ENCODE data around the gene OBI1. TPM values are rescaled to one million over a fixed set of nuclear protein-coding genes. Genes with fewer than 3 reads are reported as not detected.

OBI1 gene
- total and polyA plus RNA-seq, 9 of the 15 experiments (the other 6 are each of a cell fraction or from before 2014, with no cell fraction given) = 8.7 to 18.4 (median 14.2) TPM

DNA sequence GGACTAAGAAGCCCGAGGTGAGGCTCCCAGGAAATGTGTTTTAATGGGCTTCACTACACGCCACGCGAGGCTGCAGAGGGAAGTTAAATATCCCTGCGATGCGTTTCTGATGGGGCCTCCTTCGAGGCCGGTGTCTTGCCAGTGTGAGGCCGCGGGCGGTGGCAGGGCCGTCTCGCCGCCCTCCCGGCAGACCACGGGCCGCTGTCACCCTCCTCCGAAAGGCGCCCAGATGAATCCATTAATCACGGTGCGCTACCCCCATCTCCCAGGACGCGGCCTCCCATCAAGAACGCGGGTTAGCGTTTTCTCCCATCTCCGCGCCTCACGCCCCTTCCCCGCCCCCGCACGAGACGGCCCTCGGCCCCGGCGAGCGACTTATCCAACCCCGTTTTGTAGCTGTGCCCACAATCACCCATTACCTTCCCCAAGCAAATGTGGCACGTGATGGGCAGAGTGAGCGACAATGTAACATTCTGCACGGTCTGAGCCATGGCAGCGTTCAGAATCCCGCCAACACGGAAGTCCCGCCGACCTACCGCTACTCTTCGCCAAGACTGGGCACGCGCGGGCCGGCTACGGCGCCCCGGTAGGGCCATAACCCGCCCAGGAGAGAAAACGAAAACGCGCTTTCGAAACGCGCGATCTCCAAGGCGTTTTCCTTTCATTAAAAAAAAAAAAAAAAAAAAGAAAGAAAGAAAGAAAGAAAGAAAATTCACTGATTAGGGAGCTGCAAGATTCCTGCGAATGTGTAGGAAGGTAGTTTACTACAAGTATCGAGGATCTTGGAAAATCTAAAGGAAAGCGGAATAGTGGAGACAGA is at the start of gene OBI1 (continued):
- TF ChIP-seq POLR2G (IDR thresholded peaks at IDR 0.05; ENCODE audit: low read depth, low read length) (peak; percentile 82), MECOM (CRISPR knock-in tag; IDR thresholded peaks at IDR 0.05) (no peak), DIDO1 (tag; IDR thresholded peaks at IDR 0.05; ENCODE audit: low read depth) (0 out of 2 replicates have a peak, but pooled peaks have one; percentile 34), BRD4 (IDR thresholded peaks at IDR 0.05) (0 out of 2 replicates have a peak, but pooled peaks have one; percentile 44)
- TF ChIP-seq, protein P1, sequence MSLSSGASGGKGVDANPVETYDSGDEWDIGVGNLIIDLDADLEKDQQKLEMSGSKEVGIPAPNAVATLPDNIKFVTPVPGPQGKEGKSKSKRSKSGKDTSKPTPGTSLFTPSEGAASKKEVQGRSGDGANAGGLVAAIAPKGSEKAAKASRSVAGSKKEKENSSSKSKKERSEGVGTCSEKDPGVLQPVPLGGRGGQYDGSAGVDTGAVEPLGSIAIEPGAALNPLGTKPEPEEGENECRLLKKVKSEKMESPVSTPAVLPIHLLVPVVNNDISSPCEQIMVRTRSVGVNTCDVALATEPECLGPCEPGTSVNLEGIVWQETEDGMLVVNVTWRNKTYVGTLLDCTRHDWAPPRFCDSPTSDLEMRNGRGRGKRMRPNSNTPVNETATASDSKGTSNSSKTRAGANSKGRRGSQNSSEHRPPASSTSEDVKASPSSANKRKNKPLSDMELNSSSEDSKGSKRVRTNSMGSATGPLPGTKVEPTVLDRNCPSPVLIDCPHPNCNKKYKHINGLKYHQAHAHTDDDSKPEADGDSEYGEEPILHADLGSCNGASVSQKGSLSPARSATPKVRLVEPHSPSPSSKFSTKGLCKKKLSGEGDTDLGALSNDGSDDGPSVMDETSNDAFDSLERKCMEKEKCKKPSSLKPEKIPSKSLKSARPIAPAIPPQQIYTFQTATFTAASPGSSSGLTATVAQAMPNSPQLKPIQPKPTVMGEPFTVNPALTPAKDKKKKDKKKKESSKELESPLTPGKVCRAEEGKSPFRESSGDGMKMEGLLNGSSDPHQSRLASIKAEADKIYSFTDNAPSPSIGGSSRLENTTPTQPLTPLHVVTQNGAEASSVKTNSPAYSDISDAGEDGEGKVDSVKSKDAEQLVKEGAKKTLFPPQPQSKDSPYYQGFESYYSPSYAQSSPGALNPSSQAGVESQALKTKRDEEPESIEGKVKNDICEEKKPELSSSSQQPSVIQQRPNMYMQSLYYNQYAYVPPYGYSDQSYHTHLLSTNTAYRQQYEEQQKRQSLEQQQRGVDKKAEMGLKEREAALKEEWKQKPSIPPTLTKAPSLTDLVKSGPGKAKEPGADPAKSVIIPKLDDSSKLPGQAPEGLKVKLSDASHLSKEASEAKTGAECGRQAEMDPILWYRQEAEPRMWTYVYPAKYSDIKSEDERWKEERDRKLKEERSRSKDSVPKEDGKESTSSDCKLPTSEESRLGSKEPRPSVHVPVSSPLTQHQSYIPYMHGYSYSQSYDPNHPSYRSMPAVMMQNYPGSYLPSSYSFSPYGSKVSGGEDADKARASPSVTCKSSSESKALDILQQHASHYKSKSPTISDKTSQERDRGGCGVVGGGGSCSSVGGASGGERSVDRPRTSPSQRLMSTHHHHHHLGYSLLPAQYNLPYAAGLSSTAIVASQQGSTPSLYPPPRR (CRISPR knock-in tag; IDR thresholded peaks at IDR 0.05; ENCODE audit: borderline replicate concordance) = no peak
- TF ChIP-seq, protein P2, sequence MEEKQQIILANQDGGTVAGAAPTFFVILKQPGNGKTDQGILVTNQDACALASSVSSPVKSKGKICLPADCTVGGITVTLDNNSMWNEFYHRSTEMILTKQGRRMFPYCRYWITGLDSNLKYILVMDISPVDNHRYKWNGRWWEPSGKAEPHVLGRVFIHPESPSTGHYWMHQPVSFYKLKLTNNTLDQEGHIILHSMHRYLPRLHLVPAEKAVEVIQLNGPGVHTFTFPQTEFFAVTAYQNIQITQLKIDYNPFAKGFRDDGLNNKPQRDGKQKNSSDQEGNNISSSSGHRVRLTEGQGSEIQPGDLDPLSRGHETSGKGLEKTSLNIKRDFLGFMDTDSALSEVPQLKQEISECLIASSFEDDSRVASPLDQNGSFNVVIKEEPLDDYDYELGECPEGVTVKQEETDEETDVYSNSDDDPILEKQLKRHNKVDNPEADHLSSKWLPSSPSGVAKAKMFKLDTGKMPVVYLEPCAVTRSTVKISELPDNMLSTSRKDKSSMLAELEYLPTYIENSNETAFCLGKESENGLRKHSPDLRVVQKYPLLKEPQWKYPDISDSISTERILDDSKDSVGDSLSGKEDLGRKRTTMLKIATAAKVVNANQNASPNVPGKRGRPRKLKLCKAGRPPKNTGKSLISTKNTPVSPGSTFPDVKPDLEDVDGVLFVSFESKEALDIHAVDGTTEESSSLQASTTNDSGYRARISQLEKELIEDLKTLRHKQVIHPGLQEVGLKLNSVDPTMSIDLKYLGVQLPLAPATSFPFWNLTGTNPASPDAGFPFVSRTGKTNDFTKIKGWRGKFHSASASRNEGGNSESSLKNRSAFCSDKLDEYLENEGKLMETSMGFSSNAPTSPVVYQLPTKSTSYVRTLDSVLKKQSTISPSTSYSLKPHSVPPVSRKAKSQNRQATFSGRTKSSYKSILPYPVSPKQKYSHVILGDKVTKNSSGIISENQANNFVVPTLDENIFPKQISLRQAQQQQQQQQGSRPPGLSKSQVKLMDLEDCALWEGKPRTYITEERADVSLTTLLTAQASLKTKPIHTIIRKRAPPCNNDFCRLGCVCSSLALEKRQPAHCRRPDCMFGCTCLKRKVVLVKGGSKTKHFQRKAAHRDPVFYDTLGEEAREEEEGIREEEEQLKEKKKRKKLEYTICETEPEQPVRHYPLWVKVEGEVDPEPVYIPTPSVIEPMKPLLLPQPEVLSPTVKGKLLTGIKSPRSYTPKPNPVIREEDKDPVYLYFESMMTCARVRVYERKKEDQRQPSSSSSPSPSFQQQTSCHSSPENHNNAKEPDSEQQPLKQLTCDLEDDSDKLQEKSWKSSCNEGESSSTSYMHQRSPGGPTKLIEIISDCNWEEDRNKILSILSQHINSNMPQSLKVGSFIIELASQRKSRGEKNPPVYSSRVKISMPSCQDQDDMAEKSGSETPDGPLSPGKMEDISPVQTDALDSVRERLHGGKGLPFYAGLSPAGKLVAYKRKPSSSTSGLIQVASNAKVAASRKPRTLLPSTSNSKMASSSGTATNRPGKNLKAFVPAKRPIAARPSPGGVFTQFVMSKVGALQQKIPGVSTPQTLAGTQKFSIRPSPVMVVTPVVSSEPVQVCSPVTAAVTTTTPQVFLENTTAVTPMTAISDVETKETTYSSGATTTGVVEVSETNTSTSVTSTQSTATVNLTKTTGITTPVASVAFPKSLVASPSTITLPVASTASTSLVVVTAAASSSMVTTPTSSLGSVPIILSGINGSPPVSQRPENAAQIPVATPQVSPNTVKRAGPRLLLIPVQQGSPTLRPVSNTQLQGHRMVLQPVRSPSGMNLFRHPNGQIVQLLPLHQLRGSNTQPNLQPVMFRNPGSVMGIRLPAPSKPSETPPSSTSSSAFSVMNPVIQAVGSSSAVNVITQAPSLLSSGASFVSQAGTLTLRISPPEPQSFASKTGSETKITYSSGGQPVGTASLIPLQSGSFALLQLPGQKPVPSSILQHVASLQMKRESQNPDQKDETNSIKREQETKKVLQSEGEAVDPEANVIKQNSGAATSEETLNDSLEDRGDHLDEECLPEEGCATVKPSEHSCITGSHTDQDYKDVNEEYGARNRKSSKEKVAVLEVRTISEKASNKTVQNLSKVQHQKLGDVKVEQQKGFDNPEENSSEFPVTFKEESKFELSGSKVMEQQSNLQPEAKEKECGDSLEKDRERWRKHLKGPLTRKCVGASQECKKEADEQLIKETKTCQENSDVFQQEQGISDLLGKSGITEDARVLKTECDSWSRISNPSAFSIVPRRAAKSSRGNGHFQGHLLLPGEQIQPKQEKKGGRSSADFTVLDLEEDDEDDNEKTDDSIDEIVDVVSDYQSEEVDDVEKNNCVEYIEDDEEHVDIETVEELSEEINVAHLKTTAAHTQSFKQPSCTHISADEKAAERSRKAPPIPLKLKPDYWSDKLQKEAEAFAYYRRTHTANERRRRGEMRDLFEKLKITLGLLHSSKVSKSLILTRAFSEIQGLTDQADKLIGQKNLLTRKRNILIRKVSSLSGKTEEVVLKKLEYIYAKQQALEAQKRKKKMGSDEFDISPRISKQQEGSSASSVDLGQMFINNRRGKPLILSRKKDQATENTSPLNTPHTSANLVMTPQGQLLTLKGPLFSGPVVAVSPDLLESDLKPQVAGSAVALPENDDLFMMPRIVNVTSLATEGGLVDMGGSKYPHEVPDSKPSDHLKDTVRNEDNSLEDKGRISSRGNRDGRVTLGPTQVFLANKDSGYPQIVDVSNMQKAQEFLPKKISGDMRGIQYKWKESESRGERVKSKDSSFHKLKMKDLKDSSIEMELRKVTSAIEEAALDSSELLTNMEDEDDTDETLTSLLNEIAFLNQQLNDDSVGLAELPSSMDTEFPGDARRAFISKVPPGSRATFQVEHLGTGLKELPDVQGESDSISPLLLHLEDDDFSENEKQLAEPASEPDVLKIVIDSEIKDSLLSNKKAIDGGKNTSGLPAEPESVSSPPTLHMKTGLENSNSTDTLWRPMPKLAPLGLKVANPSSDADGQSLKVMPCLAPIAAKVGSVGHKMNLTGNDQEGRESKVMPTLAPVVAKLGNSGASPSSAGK (IDR thresholded peaks at IDR 0.05) = peak; percentile 80
- TF ChIP-seq, protein P3, sequence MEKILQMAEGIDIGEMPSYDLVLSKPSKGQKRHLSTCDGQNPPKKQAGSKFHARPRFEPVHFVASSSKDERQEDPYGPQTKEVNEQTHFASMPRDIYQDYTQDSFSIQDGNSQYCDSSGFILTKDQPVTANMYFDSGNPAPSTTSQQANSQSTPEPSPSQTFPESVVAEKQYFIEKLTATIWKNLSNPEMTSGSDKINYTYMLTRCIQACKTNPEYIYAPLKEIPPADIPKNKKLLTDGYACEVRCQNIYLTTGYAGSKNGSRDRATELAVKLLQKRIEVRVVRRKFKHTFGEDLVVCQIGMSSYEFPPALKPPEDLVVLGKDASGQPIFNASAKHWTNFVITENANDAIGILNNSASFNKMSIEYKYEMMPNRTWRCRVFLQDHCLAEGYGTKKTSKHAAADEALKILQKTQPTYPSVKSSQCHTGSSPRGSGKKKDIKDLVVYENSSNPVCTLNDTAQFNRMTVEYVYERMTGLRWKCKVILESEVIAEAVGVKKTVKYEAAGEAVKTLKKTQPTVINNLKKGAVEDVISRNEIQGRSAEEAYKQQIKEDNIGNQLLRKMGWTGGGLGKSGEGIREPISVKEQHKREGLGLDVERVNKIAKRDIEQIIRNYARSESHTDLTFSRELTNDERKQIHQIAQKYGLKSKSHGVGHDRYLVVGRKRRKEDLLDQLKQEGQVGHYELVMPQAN (IDR thresholded peaks at IDR 0.05; ENCODE audit: borderline replicate concordance) = peak; percentile 61; the same call in 1 of the 2 replicates

Data from K562 (cell line).